Gastroesophageal sphincter (tissue), 3 donors: Measurements from ENCODE around the gene GNL3.

ENCODE experiments used
- EP300 ChIP-seq: sonication (generic); formaldehyde crosslinking; IDR thresholded peaks from one replicate; pipeline ENCODE4 v1.6.1; 2017; ENCODE audit warnings: antibody characterized with exemption, mild to moderate bottlenecking
- POLR2A ChIP-seq, 2 donors: fragments of 450-650 bp; IDR thresholded peaks; one replicate each; pipeline ENCODE4 v1.6.1; 2017; ENCODE audit warnings: antibody characterized with exemption in 2 of 2, mild to moderate bottlenecking in 2 of 2, moderate library complexity in 1 of 2
- POLR2AphosphoS5 ChIP-seq: sonication (generic); formaldehyde crosslinking; IDR thresholded peaks from one replicate; pipeline ENCODE4 v1.6.1; 2017; ENCODE audit warnings: antibody characterized with exemption
- TF ChIP-seq, protein P1 (sequence below), 4 experiments: fragments of 200-600 bp in 2 of 4; fragments of 450-650 bp in 2 of 4; sonication (generic) in 1 of 4; IDR thresholded peaks; one replicate each; pipeline ENCODE4 v1.5.1; 2017 to 2019; ENCODE audit warnings: antibody characterized with exemption in 4 of 4, mild to moderate bottlenecking in 2 of 4, moderate library complexity in 2 of 4

GRCh38 chr3:52695798-52696671, 10.2 kb downstream of the GNL3 start:
- TF ChIP-seq, protein P1, sequence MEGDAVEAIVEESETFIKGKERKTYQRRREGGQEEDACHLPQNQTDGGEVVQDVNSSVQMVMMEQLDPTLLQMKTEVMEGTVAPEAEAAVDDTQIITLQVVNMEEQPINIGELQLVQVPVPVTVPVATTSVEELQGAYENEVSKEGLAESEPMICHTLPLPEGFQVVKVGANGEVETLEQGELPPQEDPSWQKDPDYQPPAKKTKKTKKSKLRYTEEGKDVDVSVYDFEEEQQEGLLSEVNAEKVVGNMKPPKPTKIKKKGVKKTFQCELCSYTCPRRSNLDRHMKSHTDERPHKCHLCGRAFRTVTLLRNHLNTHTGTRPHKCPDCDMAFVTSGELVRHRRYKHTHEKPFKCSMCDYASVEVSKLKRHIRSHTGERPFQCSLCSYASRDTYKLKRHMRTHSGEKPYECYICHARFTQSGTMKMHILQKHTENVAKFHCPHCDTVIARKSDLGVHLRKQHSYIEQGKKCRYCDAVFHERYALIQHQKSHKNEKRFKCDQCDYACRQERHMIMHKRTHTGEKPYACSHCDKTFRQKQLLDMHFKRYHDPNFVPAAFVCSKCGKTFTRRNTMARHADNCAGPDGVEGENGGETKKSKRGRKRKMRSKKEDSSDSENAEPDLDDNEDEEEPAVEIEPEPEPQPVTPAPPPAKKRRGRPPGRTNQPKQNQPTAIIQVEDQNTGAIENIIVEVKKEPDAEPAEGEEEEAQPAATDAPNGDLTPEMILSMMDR (IDR thresholded peaks at IDR 0.05): no peak
- TF ChIP-seq POLR2AphosphoS5 (no peak), POLR2A (IDR thresholded peaks at IDR 0.05) (no peak), EP300 (no peak)
